Activated naive CD4-positive, alpha-beta T cell treated with Interleukin-2 at 50 U/mL for 16 hours (primary cell): Measurements from ENCODE around the gene RNF214.
"Not testable (repeated sequence)": the region's sequence is repeated elsewhere in the genome, so short reads cannot be mapped to it uniquely, and the experiment has no call there.

Experiments
- DNase-seq: peaks from one replicate; pipeline ENCODE4 v3.0.0-alpha.2; 2020

RNF214 gene

GRCh38 chr11:117232092-117232878 lies at the start of gene RNF214:
RNF214 (plus strand) TSS chr11:117232671; CDS start chr11:117234273, 1,602 bp downstream.
- DNase-seq, result peak; percentile 78

- DNase-seq, result not testable (repeated sequence)
Observed at GRCh38 chr11:117183178-117183577, 49.3 kb upstream of the RNF214 start.

- no peak for DNase-seq
Observed at GRCh38 chr11:117183724-117184349, 48.6 kb upstream of the RNF214 start.

- no peak for DNase-seq
Observed at GRCh38 chr11:117185736-117186430, 46.6 kb upstream of the RNF214 start.

GRCh38 chr11:117186431-117186761 lies 46.1 kb upstream of the RNF214 start:
- no peak for DNase-seq

GRCh38 chr11:117187007-117187406 lies 45.5 kb upstream of the RNF214 start:
- no peak for DNase-seq

GRCh38 chr11:117187428-117187798 lies 45.1 kb upstream of the RNF214 start:
- DNase-seq, result no peak

GRCh38 chr11:117187799-117188481 lies 44.5 kb upstream of the RNF214 start:
- no peak for DNase-seq

GRCh38 chr11:117188620-117189081 lies 43.8 kb upstream of the RNF214 start:
- no peak for DNase-seq

GRCh38 chr11:117189191-117189940 lies 43.1 kb upstream of the RNF214 start:
- no peak for DNase-seq

GRCh38 chr11:117189941-117190544 lies 42.4 kb upstream of the RNF214 start:
- no peak for DNase-seq

- DNase-seq, result no peak
Observed at GRCh38 chr11:117191680-117192400, 40.6 kb upstream of the RNF214 start.

GRCh38 chr11:117192401-117192875 lies 40.0 kb upstream of the RNF214 start:
- DNase-seq, result no peak

- no peak for DNase-seq
Observed at GRCh38 chr11:117193130-117194020, 39.1 kb upstream of the RNF214 start.

GRCh38 chr11:117194267-117194666 lies 38.2 kb upstream of the RNF214 start:
- no peak for DNase-seq

GRCh38 chr11:117195258-117195657 lies 37.2 kb upstream of the RNF214 start:
- DNase-seq, result no peak

GRCh38 chr11:117195761-117196160 lies 36.7 kb upstream of the RNF214 start:
- DNase-seq, result no peak

GRCh38 chr11:117197006-117197405 lies 35.5 kb upstream of the RNF214 start:
- DNase-seq, result no peak

GRCh38 chr11:117197516-117198456 lies 34.7 kb upstream of the RNF214 start:
- no peak for DNase-seq
